IPS-18c (cell line): ENCODE measurements around the gene ZDHHC24.

Experiments
- H3K4me3 ChIP-seq: 2 replicates; pipeline ENCODE4 v1.7.0; 2013; ENCODE audit warnings: low read depth, mild to moderate bottlenecking, low read length, moderate library complexity; ENCODE audit not compliant: insufficient read depth
- H3K9me3 ChIP-seq: one replicate; pipeline ENCODE4 v1.6.1; 2013; ENCODE audit warnings: mild to moderate bottlenecking, low read length, moderate library complexity; ENCODE audit not compliant: control insufficient read depth, insufficient read depth

The ZDHHC24 gene

DNA sequence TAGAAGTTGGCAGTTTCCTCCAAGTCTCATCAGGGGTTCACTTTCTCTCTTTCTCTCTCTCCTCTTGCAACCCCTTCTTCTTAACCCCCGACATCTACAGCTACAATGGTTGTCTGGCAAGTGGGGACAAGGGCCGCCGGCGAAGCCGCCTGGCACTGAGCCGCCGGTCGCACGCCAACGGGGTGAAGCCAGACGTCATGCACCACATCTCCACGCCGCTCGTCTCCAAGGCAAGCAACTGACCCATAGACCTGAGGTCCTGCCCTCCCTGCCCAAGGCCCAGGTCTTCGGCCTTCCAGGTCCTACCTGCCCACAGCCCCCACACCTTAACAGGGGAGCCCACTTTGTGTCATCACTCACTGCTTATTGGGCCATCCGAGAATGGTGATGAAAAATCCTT is 74.7 kb downstream of the ZDHHC24 start:
- H3K9me3 ChIP-seq = peaks cover 2% of the 10 kb centered on the region
- no peak overlapping the region for H3K4me3 ChIP-seq
